IPS-NIHi7 (cell line): ENCODE results near the gene HIGD1B.
"Not testable (repeated sequence)": the region's sequence is repeated elsewhere in the genome, so short reads cannot be mapped to it uniquely, and the experiment has no call there.

Source experiments
- DNase-seq: peaks from one replicate; pipeline ENCODE4 v3.0.0; 2012; ENCODE audit warnings: mixed read lengths; ENCODE audit errors: extremely low spot score

Gene HIGD1B

GRCh38 chr17:44847586-44847985 is at the start of gene HIGD1B:
HIGD1B (plus strand) TSS chr17:44847883; CDS start chr17:44848153, 270 bp downstream.
- no peak for DNase-seq

- no peak for DNase-seq
Measured at GRCh38 chr17:44798356-44798755, 49.3 kb upstream of the HIGD1B start.

GRCh38 chr17:44801880-44802279 is 45.8 kb upstream of the HIGD1B start:
- DNase-seq: no peak

- DNase-seq: no peak
Measured at GRCh38 chr17:44804302-44805089, 43.2 kb upstream of the HIGD1B start.

GRCh38 chr17:44807093-44807816 is 40.4 kb upstream of the HIGD1B start:
- no peak for DNase-seq

GRCh38 chr17:44807817-44808155 is 39.9 kb upstream of the HIGD1B start:
- DNase-seq: no peak

GRCh38 chr17:44808156-44808555 is 39.5 kb upstream of the HIGD1B start:
- DNase-seq: no peak

- not testable (repeated sequence) for DNase-seq
Measured at GRCh38 chr17:44808656-44809388, 38.9 kb upstream of the HIGD1B start.

GRCh38 chr17:44812263-44812662 is 35.4 kb upstream of the HIGD1B start:
- no peak for DNase-seq

- DNase-seq: not testable (repeated sequence)
Measured at GRCh38 chr17:44818508-44818907, 29.2 kb upstream of the HIGD1B start.

- no peak for DNase-seq
Measured at GRCh38 chr17:44820631-44821212, 27.0 kb upstream of the HIGD1B start.

- DNase-seq: not testable (repeated sequence)
Measured at GRCh38 chr17:44825236-44825635, 22.4 kb upstream of the HIGD1B start.

GRCh38 chr17:44826123-44826790 is 21.4 kb upstream of the HIGD1B start:
- no peak for DNase-seq

GRCh38 chr17:44827863-44828262 is 19.8 kb upstream of the HIGD1B start:
- DNase-seq: no peak

- no peak for DNase-seq
Measured at GRCh38 chr17:44828919-44829522, 18.7 kb upstream of the HIGD1B start.

- peak; percentile 59 for DNase-seq
Measured at GRCh38 chr17:44829523-44830358, 17.9 kb upstream of the HIGD1B start, which contains the start of gene GJC1. GJC1 (minus strand) TSS chr17:44830287; CDS start chr17:44805817, 24,470 bp downstream.

- DNase-seq: peak; percentile 46
Measured at GRCh38 chr17:44830359-44831288, 17.1 kb upstream of the HIGD1B start.

GRCh38 chr17:44831371-44831770 is 16.3 kb upstream of the HIGD1B start:
- no peak for DNase-seq

GRCh38 chr17:44832805-44833204 is 14.9 kb upstream of the HIGD1B start:
- no peak for DNase-seq
